Stimulated activated CD8-positive, alpha-beta memory T cell treated with anti-CD3 and anti-CD28 coated beads, Interleukin-15, amount 100 ng/mL, for 4 hours (primary cell): ENCODE data around the gene OR6C75.
"Not testable (repeated sequence)": the region's sequence is repeated elsewhere in the genome, so short reads cannot be mapped to it uniquely, and the experiment has no call there.

ENCODE experiments used
- DNase-seq, 2 donors: peaks; one replicate each; pipeline ENCODE4 v3.0.0-alpha.2; 2020; ENCODE audit warnings: low read depth in 2 of 2

OR6C75 gene

GRCh38 chr12:55362675-55363074 is at the start of gene OR6C75:
OR6C75 (plus strand) TSS chr12:55362975; CDS start chr12:55365111, 2,136 bp downstream.
- DNase-seq = no peak

- no peak for DNase-seq
These were observed 48.7 kb upstream of the OR6C75 start, which contains the start of gene OR6C1 for GRCh38 chr12:55314043-55314442. OR6C1 (plus strand) TSS chr12:55314343; CDS start chr12:55320600, 6,257 bp downstream.

DNA sequence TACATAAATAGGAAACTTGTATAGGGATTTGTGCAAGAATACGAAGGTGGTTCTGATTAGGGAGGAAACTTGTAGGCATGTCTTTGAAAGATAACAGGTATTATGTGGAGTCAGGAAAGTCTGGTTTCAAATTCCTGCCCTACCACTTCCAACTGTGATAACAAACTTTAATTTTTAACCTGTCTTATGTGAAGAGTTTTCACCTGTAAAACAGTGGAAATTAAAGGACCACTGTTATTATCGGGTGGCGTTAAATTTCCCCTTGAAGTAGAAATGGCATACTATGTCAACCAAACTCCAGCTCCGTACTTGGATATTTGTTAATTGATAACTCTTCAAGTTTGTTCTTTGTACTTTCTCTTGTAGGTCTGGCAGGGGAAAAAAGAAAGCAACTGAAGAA is 42.6 kb upstream of the OR6C75 start:
- DNase-seq = no peak

- DNase-seq = not testable (repeated sequence)
These were observed 37.0 kb upstream of the OR6C75 start for GRCh38 chr12:55325801-55326200.

GRCh38 chr12:55330446-55330845 is 32.3 kb upstream of the OR6C75 start, which contains the start of gene OR6C3:
OR6C3 (plus strand) TSS chr12:55330746; CDS start chr12:55331701, 955 bp downstream.
- no peak for DNase-seq

DNA sequence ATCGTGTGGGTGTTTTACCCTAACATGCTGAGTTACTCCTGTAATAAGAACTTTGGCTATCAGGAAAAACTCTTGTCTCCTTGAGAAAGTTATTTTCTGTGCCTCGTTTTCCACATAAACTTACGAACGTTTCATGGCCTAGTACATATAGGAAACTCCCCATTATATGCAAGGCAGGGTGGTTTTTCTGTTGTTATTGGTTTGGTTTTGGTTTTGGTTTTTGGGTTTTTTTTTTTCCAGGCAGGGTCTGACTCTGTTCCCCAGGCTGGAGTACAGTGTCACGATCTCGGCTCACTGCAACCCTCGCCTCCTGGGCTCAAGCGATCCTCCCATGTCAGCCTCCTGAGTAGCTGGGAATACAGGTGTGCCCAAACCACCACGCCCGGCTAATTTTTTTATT is 26.8 kb upstream of the OR6C75 start:
- DNase-seq = no peak

- not testable (repeated sequence) for DNase-seq
These were observed 7.4 kb upstream of the OR6C75 start for GRCh38 chr12:55355338-55355737.

- DNase-seq = no peak
These were observed 2.3 kb downstream of the OR6C75 start for GRCh38 chr12:55365086-55365485.

DNA sequence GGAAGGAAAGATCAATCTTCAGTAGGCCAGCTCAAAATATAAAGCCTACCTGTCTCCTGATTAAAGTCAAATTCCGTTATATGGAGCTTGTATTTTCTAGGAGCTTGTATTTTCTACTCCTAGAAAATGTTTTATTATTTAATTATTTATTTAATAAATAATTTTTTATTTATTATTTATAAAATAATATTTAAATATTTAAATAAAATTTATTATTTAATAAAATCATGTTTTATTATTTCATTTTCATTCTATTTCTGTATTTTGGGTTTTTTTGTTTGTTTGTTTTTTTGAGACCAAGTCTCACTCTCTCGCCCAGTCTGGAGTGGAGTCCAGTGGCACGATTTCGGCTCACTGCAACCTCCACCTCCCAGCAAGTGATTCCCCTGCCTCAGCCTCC is 9.7 kb downstream of the OR6C75 start:
- no peak for DNase-seq

DNA sequence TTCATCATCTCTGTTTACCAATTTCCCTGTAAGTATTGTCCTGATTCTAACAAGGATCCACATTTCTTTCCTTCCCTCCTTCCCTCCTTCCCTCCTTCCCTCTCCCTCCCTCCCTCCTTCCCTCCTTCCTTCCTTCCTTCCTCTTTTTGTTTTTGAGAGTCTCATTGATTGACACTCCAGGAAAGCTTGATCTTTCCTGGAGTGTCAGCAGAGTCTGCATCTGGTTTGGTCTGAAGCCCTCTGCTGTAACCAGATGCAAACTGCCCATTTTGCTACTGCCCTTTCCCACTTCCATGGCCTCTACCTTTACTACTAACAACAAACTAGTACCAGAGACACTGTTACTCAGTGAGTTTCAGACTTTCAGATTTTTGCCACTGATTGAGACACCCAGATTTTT is 23.1 kb downstream of the OR6C75 start:
- no peak for DNase-seq

DNA sequence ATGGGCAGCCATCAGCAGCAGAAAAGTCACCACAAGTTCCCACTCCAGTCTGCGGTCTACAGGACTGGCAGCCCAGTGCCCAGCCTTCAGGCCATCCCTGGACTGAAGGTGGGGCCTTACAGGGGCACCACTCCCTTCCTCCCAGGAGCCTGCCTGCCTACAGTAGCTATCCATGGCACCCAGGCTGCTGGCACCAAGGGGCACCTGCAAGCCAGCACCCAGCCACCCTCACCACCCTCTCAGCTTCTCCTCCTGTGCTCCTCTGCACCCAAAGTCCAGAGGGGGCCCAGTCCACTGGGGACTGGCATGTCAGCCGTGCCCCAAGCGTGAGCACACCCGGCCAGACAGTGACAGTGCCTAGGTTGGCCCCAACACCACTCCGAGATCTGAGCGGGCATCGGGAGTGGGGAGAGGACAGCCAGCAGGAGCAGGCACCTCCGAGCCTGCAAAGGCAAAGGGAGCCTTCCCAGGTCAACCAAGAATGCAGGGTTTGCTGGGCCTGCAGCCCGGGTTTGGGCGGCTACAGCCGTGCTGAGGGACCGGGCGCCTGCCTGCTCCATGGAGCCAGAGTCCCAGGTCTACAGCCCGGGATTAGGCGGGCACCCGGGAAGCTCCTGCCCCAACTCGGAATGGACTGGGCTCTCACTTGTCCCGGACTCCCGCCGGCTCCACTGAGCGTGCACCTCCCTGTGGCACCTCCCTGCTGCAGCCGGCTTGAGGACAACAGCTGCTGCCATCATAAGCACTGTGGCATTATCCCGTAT is 29.4 kb downstream of the OR6C75 start:
- no peak for DNase-seq

GRCh38 chr12:55396326-55396725 is 33.6 kb downstream of the OR6C75 start:
- no peak for DNase-seq

DNA sequence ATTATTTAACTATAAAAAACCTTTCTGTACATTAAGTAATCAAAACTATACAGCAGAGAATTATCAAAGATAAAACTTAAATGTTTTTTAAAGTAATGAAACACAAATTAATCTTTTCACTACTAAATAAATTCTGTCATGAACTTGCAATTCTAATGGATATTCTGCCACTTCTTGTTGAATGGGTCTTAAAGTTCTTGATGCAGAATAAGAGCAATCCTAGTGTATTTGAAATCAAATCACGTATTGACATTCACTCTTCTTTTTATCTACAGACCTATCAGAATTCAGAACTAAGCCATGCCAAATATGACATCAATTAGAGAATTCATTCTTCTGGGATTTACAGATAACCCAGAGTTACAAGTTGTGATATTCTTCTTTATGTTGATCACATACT is 37.5 kb downstream of the OR6C75 start, which contains the start of gene OR6C65:
TSS of gene OR6C65 (plus strand) at position 301 of the 400 bp plus-strand sequence. CDS start at position 301, 0 bp downstream.
- DNase-seq = no peak

DNA sequence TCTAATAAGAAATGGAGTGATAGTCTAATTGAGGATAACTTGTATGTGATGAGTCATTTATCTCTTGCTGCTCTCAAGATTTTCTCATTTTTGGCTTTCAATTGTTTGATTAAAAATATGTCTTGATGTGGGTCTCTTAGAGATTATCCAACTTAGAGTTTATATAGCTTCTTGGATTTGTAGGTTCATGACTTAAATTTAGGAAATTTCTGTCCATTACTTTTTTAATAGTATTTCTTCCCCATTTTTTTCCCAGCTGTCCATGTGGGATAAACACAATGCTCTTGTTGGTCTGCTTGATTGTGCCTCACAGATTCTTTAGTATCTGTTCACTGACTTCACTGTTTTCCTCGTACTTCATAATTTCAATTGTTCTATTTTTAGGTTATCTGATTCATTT is 45.1 kb downstream of the OR6C75 start:
- DNase-seq = no peak

DNA sequence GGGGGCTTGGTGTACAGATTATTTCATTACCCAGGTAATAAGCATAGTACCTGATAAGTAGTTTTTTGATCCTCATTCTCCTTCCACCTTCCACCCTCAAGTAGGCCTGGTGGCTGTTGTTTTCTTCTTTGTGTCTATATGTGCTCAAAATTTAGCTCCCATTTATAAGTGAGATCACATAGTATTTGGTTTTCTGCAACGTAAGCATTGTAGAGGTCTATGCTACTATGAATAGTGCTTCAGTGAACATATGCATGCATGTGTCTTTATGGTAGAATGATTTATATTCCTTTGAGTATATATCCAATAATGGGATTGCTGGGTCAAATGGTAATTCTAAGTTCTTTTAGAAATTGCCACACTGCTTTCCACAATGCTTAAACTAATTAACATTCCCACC is 46.4 kb downstream of the OR6C75 start:
- not testable (repeated sequence) for DNase-seq

DNA sequence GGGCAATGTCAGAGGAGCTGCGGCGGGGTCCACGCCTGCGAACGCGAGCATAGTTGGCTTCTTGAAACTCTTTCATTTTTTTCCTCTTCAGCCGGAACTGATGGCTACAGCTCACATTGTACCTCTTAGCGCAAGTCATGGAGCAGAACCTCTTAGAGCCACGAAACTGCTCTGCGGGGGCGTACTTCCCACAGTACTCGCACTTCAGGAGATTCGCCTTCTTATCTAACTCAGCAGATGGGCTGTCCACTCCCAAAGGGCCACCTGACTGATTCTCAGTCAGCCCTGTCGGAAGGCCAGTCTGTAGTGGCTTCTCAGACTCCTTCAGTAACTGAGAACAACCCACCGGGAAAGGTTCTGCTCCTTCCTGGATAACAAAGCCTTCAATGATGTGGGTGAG is 49.4 kb downstream of the OR6C75 start:
- not testable (repeated sequence) for DNase-seq

GRCh38 chr12:55413498-55414388 is 51.0 kb downstream of the OR6C75 start:
- not testable (repeated sequence) for DNase-seq

DNA sequence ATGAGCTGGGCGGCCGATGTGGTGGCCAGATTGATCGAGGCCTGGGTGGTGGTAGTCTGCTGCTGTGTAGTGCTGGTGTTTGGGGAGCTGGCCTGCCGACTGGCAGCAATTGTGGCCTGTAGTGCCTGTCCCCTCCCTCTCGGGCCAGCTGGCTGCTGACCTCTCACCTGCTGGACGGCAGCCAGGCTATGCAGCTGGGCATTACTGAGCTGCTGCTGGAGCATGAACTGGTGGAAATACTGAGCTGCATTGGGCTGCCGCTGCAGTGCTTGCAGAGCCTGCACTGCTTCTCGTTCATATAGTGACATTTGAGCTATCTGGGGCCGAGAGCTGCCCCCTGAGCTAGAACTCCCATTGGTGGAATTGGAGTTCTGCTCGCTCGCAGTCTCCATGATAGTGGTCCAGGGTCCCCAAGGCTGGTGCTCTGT is 51.6 kb downstream of the OR6C75 start:
- not testable (repeated sequence) for DNase-seq

DNA sequence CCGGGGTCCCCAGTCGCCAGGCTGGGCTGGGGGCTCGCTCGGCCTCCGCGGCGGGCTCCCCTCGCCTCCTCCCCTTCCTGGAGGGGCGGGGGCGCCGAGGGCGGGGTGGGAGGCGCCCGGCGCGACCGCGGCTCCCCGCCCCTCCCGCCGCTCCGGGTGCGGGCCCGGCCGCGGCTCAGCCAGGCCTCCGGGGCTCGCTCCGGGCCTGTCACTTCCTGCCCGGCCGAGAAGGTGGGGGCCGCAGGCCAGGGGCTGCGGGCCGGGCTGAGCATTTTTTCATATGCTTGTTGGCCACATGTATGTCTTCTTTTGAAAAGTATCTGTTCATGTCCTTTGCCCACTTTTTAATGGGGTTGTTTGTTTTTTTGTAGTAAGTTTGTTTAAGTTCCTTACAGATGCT is 52.1 kb downstream of the OR6C75 start:
- DNase-seq = not testable (repeated sequence)

GRCh38 chr12:55416961-55417360 is 54.2 kb downstream of the OR6C75 start:
- DNase-seq = no peak
